Neural cell (in vitro differentiated cells): ENCODE data around the gene FAM72D. TPM values are rescaled to one million over a fixed set of nuclear protein-coding genes. Genes with fewer than 3 reads are reported as not detected.
"Not testable (repeated sequence)": the region's sequence is repeated elsewhere in the genome, so short reads cannot be mapped to it uniquely, and the experiment has no call there.

Experiments
- H2AFZ ChIP-seq: fragments of 200-600, 300-800 bp; sonication (generic), shearing (Covaris generic); 2 replicates; pipeline ENCODE4 v1.6.0; 2014; ENCODE audit warnings: low read depth, mild to moderate bottlenecking, antibody characterized with exemption, low read length, moderate library complexity
- H3F3A ChIP-seq: fragments of 200-600 bp; shearing (Covaris generic); 2 replicates; pipeline ENCODE4 v1.6.1; 2016; ENCODE audit warnings: mild to moderate bottlenecking, moderate library complexity, mixed read lengths, antibody characterized with exemption, low read length; ENCODE audit not compliant: insufficient read depth, poor library complexity, severe bottlenecking
- H3K27ac ChIP-seq: fragments of 200-600, 300-800 bp; sonication (generic), shearing (Covaris generic); 2 replicates; pipeline ENCODE4 v1.5.1; 2014; ENCODE audit warnings: mild to moderate bottlenecking, low read length, moderate library complexity
- H3K27me3 ChIP-seq: fragments of 300-800, 200-600 bp; sonication (generic), shearing (Covaris generic); 2 replicates; pipeline ENCODE4 v1.6.0; 2014; ENCODE audit warnings: mild to moderate bottlenecking, low read depth, low read length, moderate library complexity; ENCODE audit not compliant: insufficient read depth
- H3K36me3 ChIP-seq: fragments of 300-800, 200-600 bp; sonication (generic), shearing (Covaris generic); 2 replicates; pipeline ENCODE4 v1.5.1; 2014; ENCODE audit warnings: mild to moderate bottlenecking, antibody characterized with exemption, low read length, moderate library complexity; ENCODE audit not compliant: insufficient read depth
- H3K4me2 ChIP-seq: fragments of 300-800, 200-600 bp; sonication (generic), shearing (Covaris generic); 2 replicates; pipeline ENCODE4 v1.6.0; 2014; ENCODE audit warnings: mild to moderate bottlenecking, low read length
- H3K4me3 ChIP-seq: fragments of 300-800, 200-600 bp; sonication (generic), shearing (Covaris generic); 2 replicates; pipeline ENCODE4 v1.5.1; 2014; ENCODE audit warnings: mild to moderate bottlenecking, low read length, moderate library complexity
- H3K79me2 ChIP-seq: fragments of 200-600 bp; shearing (Covaris generic); replicated peaks from 2 replicates; pipeline ENCODE4 v1.6.0; 2014; ENCODE audit warnings: mild to moderate bottlenecking, low read length, moderate library complexity; ENCODE audit not compliant: insufficient read depth
- H3K9ac ChIP-seq: fragments of 300-800, 200-600 bp; sonication (generic), shearing (Covaris generic); 2 replicates; pipeline ENCODE4 v1.6.1; 2016; ENCODE audit warnings: mild to moderate bottlenecking, low read length, mixed read lengths
- H3K9me2 ChIP-seq: fragments of 200-600 bp; shearing (Covaris generic); 2 replicates; pipeline ENCODE4 v1.6.1; 2016; ENCODE audit warnings: mild to moderate bottlenecking, low read length, mixed read lengths; ENCODE audit not compliant: insufficient read depth
- H3K9me3 ChIP-seq: fragments of 200-600, 300-800 bp; sonication (generic), shearing (Covaris generic); 2 replicates; pipeline ENCODE4 v1.6.1; 2016; ENCODE audit warnings: mild to moderate bottlenecking, mixed run types, low read length, moderate library complexity, mixed read lengths
- H4K20me1 ChIP-seq: fragments of 200-600 bp; shearing (Covaris generic); 2 replicates; pipeline ENCODE4 v1.6.1; 2016; ENCODE audit warnings: mild to moderate bottlenecking, mixed run types; ENCODE audit not compliant: insufficient read depth
- polyA plus RNA-seq: library from polyadenylated mRNA; depleted of rRNA; stranded (reverse); fragments of >200 nt; gene quantifications from 2 replicates; pipeline ENCODE4 v1.2.3, GENCODE V29; 2014

Gene FAM72D
- polyA plus RNA-seq, 1 donor from 2014 or later: 0.58 TPM

- H3F3A ChIP-seq, H3K27me3 ChIP-seq, H3K79me2 ChIP-seq, H2AFZ ChIP-seq, H3K27ac ChIP-seq, H3K4me2 ChIP-seq, H3K9me3 ChIP-seq, H3K4me3 ChIP-seq, H4K20me1 ChIP-seq, H3K9me2 ChIP-seq, H3K36me3 ChIP-seq, H3K9ac ChIP-seq: not testable (repeated sequence)
Observed at GRCh38 chr1:145123062-145123395, 27.3 kb downstream of the FAM72D start.

DNA sequence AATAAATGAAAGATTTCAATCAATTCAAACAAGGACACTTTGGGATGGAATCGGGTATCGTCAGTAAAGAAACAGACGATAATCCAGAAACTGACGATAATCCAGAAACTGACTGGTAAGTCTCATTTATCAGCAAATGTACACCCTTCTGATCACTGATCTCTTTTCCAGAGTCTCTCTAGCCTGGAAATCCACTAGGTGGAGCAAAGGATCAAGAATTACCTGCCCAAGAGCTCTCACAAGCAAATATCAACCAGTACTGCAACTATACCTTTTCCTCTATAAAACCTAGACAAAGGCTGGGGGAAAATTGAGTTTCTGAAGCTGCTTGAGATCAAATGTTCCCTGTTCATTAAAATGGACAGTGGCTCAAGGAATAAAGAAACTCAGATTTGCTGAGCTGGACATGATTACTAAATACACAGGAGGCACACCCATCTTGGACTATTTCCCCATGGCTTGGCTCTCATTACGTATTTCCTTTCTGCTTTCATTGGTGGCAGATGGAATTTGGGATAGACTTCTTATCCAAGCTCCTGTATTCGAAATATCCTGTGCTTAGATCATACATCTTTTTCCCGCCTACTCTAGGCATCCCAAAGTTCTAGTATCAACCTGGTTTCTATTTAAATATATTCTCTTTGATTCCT, 28.3 kb downstream of the FAM72D start:
- not testable (repeated sequence) for H4K20me1 ChIP-seq, H3K36me3 ChIP-seq, H3K9ac ChIP-seq, H3K4me3 ChIP-seq, H3K79me2 ChIP-seq, H3K9me3 ChIP-seq, H3F3A ChIP-seq, H3K9me2 ChIP-seq, H3K27ac ChIP-seq, H2AFZ ChIP-seq, H3K4me2 ChIP-seq, H3K27me3 ChIP-seq

GRCh38 chr1:145125112-145125511, 29.3 kb downstream of the FAM72D start:
- not testable (repeated sequence) for H3F3A ChIP-seq, H3K9ac ChIP-seq, H3K9me2 ChIP-seq, H3K9me3 ChIP-seq, H2AFZ ChIP-seq, H3K4me2 ChIP-seq, H3K4me3 ChIP-seq, H3K79me2 ChIP-seq, H3K27me3 ChIP-seq, H3K27ac ChIP-seq, H4K20me1 ChIP-seq, H3K36me3 ChIP-seq

DNA sequence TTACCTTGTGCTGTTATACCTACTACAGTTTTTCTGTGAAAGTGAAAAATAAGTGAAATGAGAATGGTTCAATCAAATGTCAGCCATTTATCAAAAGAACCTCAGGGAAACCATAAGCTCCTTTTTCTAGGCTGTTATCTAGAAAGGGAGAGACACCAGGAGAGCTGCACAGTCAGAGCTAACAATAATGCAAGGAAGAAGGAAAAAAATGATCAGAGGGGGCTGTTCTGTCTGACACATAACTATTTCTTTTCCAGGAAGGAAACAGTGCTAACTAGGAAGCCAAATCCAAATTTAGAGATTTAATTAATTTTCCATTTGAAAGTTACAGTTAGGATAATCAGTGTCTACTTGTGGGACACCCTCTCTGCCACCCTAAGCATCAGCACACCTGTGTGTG, 31.4 kb downstream of the FAM72D start:
- H4K20me1 ChIP-seq, H3K27ac ChIP-seq, H3K27me3 ChIP-seq, H3K9ac ChIP-seq, H3K4me2 ChIP-seq, H3K36me3 ChIP-seq, H3F3A ChIP-seq, H3K4me3 ChIP-seq, H2AFZ ChIP-seq, H3K9me3 ChIP-seq, H3K9me2 ChIP-seq, H3K79me2 ChIP-seq: not testable (repeated sequence)

GRCh38 chr1:145128697-145129469, 33.1 kb downstream of the FAM72D start:
- not testable (repeated sequence) for H3K27me3 ChIP-seq, H2AFZ ChIP-seq, H4K20me1 ChIP-seq, H3K9ac ChIP-seq, H3K4me3 ChIP-seq, H3K36me3 ChIP-seq, H3K9me2 ChIP-seq, H3K4me2 ChIP-seq, H3K79me2 ChIP-seq, H3K27ac ChIP-seq, H3F3A ChIP-seq, H3K9me3 ChIP-seq

DNA sequence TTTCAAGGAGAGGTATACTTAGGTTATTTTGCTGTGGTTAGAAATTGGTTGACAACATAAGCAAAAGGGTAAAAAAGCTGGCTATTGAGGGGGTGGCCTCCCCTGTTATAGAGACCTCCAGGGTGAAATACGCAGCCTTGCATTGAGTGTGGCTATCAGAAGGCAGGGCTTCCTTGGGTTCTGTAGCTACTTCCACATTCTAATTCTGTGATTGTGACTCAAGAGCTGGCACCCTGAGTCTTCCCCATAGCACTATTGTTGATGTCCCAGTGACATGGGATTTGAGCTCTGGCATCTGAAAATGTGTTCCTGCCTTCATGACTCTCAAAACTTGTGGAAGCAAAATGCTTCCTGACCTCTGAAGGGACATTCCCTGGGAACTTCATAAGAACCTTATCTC, 38.7 kb downstream of the FAM72D start:
- not testable (repeated sequence) for H2AFZ ChIP-seq, H3K27ac ChIP-seq, H3K27me3 ChIP-seq, H4K20me1 ChIP-seq, H3K36me3 ChIP-seq, H3K9ac ChIP-seq, H3K9me3 ChIP-seq, H3K9me2 ChIP-seq, H3F3A ChIP-seq, H3K4me2 ChIP-seq, H3K4me3 ChIP-seq, H3K79me2 ChIP-seq

DNA sequence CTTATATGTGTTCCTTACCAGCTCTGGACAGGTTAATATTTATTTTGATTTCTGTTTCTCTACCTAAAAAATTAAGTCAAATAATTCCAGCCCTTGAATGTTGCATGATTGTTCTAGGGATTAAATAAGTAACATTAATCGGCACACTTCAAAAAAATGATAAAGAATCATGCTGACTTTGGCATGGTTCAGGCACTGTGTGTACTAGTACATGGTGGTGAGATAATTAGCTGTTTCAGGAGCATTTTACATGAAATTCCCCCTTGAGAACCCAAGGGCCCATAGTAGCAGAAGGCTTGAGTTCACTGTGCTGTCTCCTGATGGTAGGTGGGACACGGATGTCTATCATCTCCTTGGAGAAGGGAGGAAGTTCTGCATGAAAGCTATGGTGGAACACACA, 44.8 kb downstream of the FAM72D start:
- H3K27me3 ChIP-seq, H3K9ac ChIP-seq, H3K4me3 ChIP-seq, H3K9me3 ChIP-seq, H3K79me2 ChIP-seq, H3K27ac ChIP-seq, H2AFZ ChIP-seq, H4K20me1 ChIP-seq, H3K9me2 ChIP-seq, H3F3A ChIP-seq, H3K36me3 ChIP-seq, H3K4me2 ChIP-seq: not testable (repeated sequence)

DNA sequence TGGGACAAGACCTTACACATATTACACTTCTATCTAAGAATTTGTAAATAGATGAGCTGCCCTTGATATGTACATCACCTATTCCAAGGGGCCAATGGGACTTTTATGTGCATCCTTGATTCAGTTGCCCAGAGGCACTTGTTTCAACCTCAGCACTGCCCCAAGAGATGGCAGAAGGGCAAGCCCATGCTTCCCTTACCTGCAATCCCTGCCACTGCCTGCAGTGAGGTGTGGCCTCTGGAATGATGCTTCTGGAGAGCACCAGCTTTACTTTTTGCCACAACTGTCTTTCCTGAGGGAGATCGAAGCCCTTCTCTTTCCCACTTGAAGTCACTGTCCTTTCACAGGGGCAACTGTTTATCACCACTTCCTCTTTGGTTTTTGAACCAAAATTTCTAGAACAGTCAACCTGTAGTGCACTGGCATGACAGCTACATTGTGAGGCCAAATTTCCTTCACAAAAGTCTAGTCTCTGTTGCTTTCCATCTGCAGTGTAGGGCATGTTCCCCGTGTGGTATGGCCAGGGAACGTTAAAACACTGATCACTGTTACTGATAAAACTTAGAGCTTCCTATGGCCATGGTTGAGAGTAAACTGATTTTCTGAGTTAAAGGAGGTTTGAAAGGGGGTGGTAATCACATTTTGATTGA, 48.6 kb downstream of the FAM72D start:
- not testable (repeated sequence) for H3K9me2 ChIP-seq, H3K27ac ChIP-seq, H3K9ac ChIP-seq, H3K9me3 ChIP-seq, H3K27me3 ChIP-seq, H3K4me2 ChIP-seq, H2AFZ ChIP-seq, H3K79me2 ChIP-seq, H3F3A ChIP-seq, H4K20me1 ChIP-seq, H3K36me3 ChIP-seq, H3K4me3 ChIP-seq
